AG08395 (cell line): ENCODE measurements around the gene SPEM3.
A peak's percentile ranks its signal among the peaks of the same experiment; 100 is the strongest.
"Not testable (repeated sequence)": the region's sequence is repeated elsewhere in the genome, so short reads cannot be mapped to it uniquely, and the experiment has no call there.

Experiments
- DNase-seq: peaks from one replicate; pipeline ENCODE4 v3.0.0; 2012; ENCODE audit warnings: mixed read lengths, low spot score

Gene SPEM3

DNA sequence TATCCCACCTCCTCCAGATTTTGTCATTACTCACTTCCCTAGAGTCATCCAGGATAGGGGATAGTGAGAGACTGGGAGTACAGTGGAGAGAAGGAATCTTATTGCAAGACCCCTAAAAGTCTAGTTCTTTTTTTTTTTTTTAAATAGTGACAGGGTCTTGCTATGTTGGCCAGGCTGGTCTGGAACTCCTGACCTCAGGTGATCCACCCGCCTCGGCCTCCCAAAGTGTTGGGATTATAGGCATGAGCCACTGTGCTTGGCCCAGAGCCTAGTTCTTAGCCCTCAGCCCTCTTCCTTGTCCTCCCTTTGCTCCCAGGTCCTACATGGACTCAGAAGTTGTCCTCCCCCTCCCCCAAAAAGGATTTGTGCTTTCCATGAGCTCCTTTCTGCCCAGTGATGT is 13.5 kb downstream of the SPEM3 start:
- DNase-seq: no peak

GRCh38 chr17:7443499-7444485 is 15.1 kb downstream of the SPEM3 start:
- no peak for DNase-seq

GRCh38 chr17:7444682-7445618 is 16.3 kb downstream of the SPEM3 start, which contains the start of gene CHRNB1:
Gene CHRNB1, plus strand, starts transcription at chr17:7445061. Its CDS starts 67 bp downstream, at chr17:7445128.
- DNase-seq: peak; percentile 66

- DNase-seq: no peak
Measured at GRCh38 chr17:7445619-7445968, 16.9 kb downstream of the SPEM3 start.

GRCh38 chr17:7448461-7448860 is 19.8 kb downstream of the SPEM3 start:
- DNase-seq: no peak

- DNase-seq: no peak
Measured at GRCh38 chr17:7459961-7460545, 31.4 kb downstream of the SPEM3 start.

DNA sequence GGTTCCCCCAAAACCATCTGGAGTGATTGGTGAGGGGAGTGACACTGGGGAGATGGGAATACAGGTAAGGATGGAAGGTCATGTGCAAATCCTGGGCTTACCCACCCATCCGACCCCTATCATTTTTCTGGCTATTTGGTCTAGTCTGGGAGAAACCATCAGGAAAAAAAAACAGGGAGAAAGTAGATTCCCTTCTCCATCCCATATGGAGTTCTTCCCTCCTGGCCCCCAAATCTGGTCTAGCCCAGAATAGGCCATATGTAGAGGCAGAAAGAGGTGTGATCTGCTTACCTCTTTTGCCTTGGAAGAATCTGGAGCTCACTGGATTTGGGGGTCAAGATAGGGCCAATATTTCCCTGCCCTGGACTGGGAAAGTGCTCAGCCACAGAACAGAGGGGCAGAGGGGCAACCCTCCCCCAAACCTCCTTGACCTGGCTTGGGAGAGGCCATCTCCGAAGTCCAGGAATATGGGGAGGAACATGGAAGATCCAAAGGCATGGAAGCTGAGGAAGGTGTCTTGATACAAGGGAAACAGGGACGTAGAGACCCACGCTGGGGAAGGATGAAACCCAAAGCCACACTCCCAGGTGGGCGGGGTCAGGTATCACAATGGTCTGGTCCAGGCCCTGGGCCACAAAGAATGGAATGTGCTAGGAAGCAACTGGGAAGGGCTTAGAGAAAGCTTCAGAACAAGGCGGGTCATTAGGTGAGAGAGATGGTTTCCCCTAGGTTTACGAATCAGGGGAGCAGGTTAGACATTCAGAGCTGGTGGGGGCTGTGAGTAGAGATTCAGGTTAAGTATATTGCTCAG is 32.4 kb downstream of the SPEM3 start:
- DNase-seq: no peak

DNA sequence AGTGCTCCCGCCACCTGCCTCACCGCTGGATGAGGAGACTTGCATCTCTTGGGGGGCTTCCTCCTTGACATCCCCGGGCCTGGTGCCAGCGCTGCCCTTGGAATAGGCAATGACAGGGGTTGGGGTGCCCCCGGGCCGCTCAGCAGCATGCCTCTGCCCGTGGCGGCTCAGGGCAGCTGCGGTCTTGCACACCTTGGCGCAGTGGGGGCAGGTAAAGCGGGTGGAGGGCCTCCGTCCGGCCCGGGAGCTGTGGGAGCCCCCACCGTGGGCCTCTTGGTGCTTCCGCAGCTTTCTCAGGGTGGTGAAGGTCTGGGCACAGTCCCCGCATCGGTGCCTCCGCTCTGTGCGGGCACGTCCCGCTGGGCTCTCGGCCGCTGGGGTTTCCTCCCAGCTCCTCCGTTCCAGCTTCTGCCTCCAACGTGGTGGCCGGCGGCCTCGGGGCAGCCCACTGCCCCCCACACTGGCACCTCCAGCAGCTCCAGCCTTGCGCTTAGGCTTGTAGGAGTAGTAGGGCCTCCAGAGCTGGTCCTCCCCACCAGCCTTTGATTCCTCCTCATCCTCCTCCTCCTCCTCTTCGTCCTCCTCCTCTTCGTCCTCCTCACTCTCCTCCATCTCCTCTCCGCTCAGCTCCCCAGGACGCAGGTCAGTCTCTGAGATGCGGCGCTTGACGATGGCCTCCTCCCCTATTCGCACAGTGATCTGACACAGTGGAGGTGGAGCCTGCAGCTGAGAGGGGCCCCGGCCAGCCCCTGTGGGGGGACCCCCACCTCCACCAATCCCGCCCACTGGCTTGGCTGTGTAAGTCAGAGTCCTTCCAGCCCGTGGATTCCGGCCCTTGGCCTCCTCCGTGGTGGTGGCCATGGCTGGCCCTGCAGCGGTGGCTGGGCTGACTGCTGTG is 34.1 kb downstream of the SPEM3 start:
- no peak for DNase-seq

- DNase-seq: no peak
Measured at GRCh38 chr17:7463372-7463846, 34.8 kb downstream of the SPEM3 start.

DNA sequence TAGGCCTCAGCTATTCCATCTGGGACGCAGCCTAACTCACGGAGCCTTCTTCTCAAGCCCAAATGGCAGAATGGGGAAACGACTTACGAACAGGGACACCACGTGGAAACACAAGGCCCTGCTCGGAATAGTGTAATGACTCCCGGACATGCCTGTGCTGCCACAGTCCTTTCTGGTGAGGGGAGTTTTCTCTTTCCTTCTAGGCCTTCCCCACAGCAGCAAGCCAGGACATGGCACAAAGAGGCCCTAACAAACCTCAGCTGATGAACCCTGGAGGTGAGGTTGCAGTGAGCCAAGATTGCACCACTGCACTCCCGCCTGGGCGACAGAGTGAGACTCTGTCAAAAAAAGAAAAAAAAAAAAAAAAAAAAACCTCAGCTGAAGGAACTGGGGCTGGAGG is 35.4 kb downstream of the SPEM3 start:
- DNase-seq: no peak

GRCh38 chr17:7465597-7466275 is 37.1 kb downstream of the SPEM3 start:
- no peak for DNase-seq

DNA sequence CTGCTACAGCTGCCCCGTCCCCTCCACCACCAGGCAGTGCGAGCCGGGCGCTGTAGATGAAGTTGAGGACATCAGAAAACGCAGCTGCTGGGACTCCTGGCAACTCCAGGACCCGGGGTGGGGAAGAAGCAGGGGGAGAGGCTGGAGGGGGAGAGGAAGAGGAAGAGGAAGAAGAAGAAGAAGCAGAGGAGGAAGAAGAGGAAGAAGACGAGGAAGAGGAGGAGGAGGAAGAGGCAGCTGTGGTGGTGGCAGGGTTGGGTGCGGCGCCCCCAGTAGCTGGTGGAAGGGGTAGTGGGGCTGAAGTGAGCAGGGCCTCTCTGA is 37.6 kb downstream of the SPEM3 start:
- DNase-seq: no peak

GRCh38 chr17:7466639-7467341 is 38.1 kb downstream of the SPEM3 start:
- DNase-seq: no peak

GRCh38 chr17:7467498-7467897 is 38.8 kb downstream of the SPEM3 start:
- no peak for DNase-seq

GRCh38 chr17:7468290-7468689 is 39.6 kb downstream of the SPEM3 start:
- DNase-seq: no peak

- DNase-seq: no peak
Measured at GRCh38 chr17:7468804-7469389, 40.2 kb downstream of the SPEM3 start.

- not testable (repeated sequence) for DNase-seq
Measured at GRCh38 chr17:7469843-7470242, 41.2 kb downstream of the SPEM3 start.

- not testable (repeated sequence) for DNase-seq
Measured at GRCh38 chr17:7470457-7470973, 41.9 kb downstream of the SPEM3 start.
